Astrocyte (in vitro differentiated cells and primary cell): ENCODE data around the gene EIF2A.

ENCODE experiments used
- CTCF ChIP-seq: IDR thresholded peaks from 2 replicates; pipeline ENCODE4 v1.5.1; 2011; ENCODE audit warnings: low read depth, mild to moderate bottlenecking, inconsistent platforms, low read length, moderate library complexity; ENCODE audit not compliant: insufficient read depth
- EZH2 ChIP-seq: IDR thresholded peaks from 2 replicates; pipeline ENCODE4 v1.6.1; 2012; ENCODE audit warnings: mild to moderate bottlenecking, low read length, inconsistent platforms; ENCODE audit not compliant: insufficient read depth

GRCh38 chr3:150544726-150545125 is 1.9 kb upstream of the EIF2A start:
- TF ChIP-seq CTCF = no peak
- TF ChIP-seq EZH2 = no peak
